ENCODE measurements around the gene RDH5.

RDH5 gene

GRCh38 chr12:55729819-55730818 is 9.9 kb downstream of the RDH5 start:
- DNase-seq = no peak

- DNase-seq = no peak
Observed at GRCh38 chr12:55732288-55732687, 12.1 kb downstream of the RDH5 start.

GRCh38 chr12:55733021-55733555 is 12.9 kb downstream of the RDH5 start:
- no peak for DNase-seq

GRCh38 chr12:55733858-55734257 is 13.7 kb downstream of the RDH5 start:
- no peak for DNase-seq

GRCh38 chr12:55734595-55734994 is 14.4 kb downstream of the RDH5 start:
- DNase-seq = no peak

- DNase-seq = no peak
Observed at GRCh38 chr12:55736076-55736475, 15.9 kb downstream of the RDH5 start.

GRCh38 chr12:55736780-55737580 is 16.8 kb downstream of the RDH5 start:
- peak; percentile 41 to 48 for DNase-seq

GRCh38 chr12:55737581-55738122 is 17.5 kb downstream of the RDH5 start:
- DNase-seq = no peak

GRCh38 chr12:55738123-55739024 is 18.2 kb downstream of the RDH5 start:
- peak; percentile 69 to 72 for DNase-seq

- DNase-seq = no peak
Observed at GRCh38 chr12:55739025-55739378, 18.8 kb downstream of the RDH5 start.

GRCh38 chr12:55741931-55742680 is 21.9 kb downstream of the RDH5 start:
- DNase-seq = no peak

GRCh38 chr12:55742719-55743405 is 22.7 kb downstream of the RDH5 start, which contains the start of gene GDF11:
Gene GDF11, plus strand, starts transcription at chr12:55743122. Its CDS starts 195 bp downstream, at chr12:55743317.
- DNase-seq = peak; percentile 64 to 74

- peak; percentile 36 to 37 for DNase-seq
Observed at GRCh38 chr12:55743406-55744339, 23.5 kb downstream of the RDH5 start.

- no peak for DNase-seq
Observed at GRCh38 chr12:55744340-55745030, 24.3 kb downstream of the RDH5 start.

- DNase-seq = no peak
Observed at GRCh38 chr12:55745361-55746173, 25.4 kb downstream of the RDH5 start.

- DNase-seq = no peak
Observed at GRCh38 chr12:55746174-55746912, 26.1 kb downstream of the RDH5 start.

GRCh38 chr12:55746913-55747231 is 26.7 kb downstream of the RDH5 start:
- DNase-seq = no peak
